Transverse colon (tissue), 4 donors: ENCODE measurements around the gene LMF1.

Experiments used
- CTCF ChIP-seq, 5 experiments: fragments of 200-600 bp in 3 of 5; fragments of 450-650 bp in 2 of 5; sonication (generic) in 3 of 5; IDR thresholded peaks; 1 replicate in 2 of 5; 2 replicates in 3 of 5; pipeline ENCODE4 v1.5.1; 2016 to 2017; ENCODE audit warnings: antibody characterized with exemption in 5 of 5, inconsistent platforms in 3 of 5, mild to moderate bottlenecking in 2 of 5, moderate library complexity in 1 of 5
- POLR2A ChIP-seq: fragments of 450-650 bp; IDR thresholded peaks from one replicate; pipeline ENCODE4 v1.6.1; 2016; ENCODE audit warnings: antibody characterized with exemption, mild to moderate bottlenecking, moderate library complexity
- POLR2AphosphoS5 ChIP-seq, 3 donors: sonication (generic); formaldehyde crosslinking; IDR thresholded peaks; one replicate each; pipeline ENCODE4 v1.6.1; 2016; ENCODE audit warnings: antibody characterized with exemption in 3 of 3

- no peak for TF ChIP-seq CTCF (IDR thresholded peaks at IDR 0.05)
- TF ChIP-seq POLR2AphosphoS5 (IDR thresholded peaks at IDR 0.05): no peak
- no peak for TF ChIP-seq POLR2A
Measured at GRCh38 chr16:808085-808386, 162.7 kb downstream of the LMF1 start.
